Measurements from ENCODE around the gene SERPINB1. TPM values are rescaled to one million over a fixed set of nuclear protein-coding genes. Genes with fewer than 3 reads are reported as not detected.

SERPINB1 gene
- total and polyA plus RNA-seq, 9 of the 15 experiments (the other 6 are each of a cell fraction or from before 2014, with no cell fraction given) = 33.9 to 108 (median 63.8) TPM

GRCh38 chr6:2848851-2849250, 7.2 kb upstream of the SERPINB1 start (continued):
- TF ChIP-seq CUX1 (CRISPR knock-in tag; IDR thresholded peaks at IDR 0.05) (no peak), NRF1 (conservative IDR thresholded peaks at IDR 0.05 in 1 of 2, IDR thresholded peaks at IDR 0.05 in 1 of 2) (0 out of 4 replicates have a peak, but pooled peaks of 1 of the 2 experiments have one; percentile 48), SRF (CRISPR knock-in tag; IDR thresholded peaks at IDR 0.05) (0 out of 4 replicates have a peak, but pooled peaks of 1 of the 2 experiments have one; percentile 32), TAF1 (IDR thresholded peaks at IDR 0.05; ENCODE audit: control insufficient read depth, extremely low read depth, insufficient read depth, low read length, severe bottlenecking) (peak; percentile 40), RBFOX2 (IDR thresholded peaks at IDR 0.05; ENCODE audit: low read depth, low read length) (0 out of 2 replicates have a peak, but pooled peaks have one; percentile 36), TGIF2 (CRISPR knock-in tag; IDR thresholded peaks at IDR 0.05) (no peak), CAMTA2 (CRISPR knock-in tag; conservative IDR thresholded peaks at IDR 0.05) (no peak), MTA1 (IDR thresholded peaks at IDR 0.05; ENCODE audit: borderline replicate concordance) (peak; percentile 52; the same call in 1 of the 2 replicates), MBD1 (CRISPR knock-in tag; IDR thresholded peaks at IDR 0.05) (peak; percentile 61; the same call in 1 of the 2 replicates), MYC (IDR thresholded peaks at IDR 0.05; ENCODE audit: low read depth, low read length) (no peak), MYC (CRISPR knock-in tag; IDR thresholded peaks at IDR 0.05; ENCODE audit: borderline replicate concordance, low read depth) (no peak), XRCC4 (IDR thresholded peaks at IDR 0.05; ENCODE audit: extremely low read depth, insufficient read depth, insufficient read length) (no peak), TCF7L2 (IDR thresholded peaks at IDR 0.05; ENCODE audit: low read depth, low read length) (no peak), BMI1 (IDR thresholded peaks at IDR 0.05; ENCODE audit: low read length) (no peak), SNAPC5 (CRISPR knock-in tag; IDR thresholded peaks at IDR 0.05) (no peak), KDM5B (IDR thresholded peaks at IDR 0.05; ENCODE audit: insufficient replicate concordance, low read depth, low read length) (no peak), NCOA1 (IDR thresholded peaks at IDR 0.05; ENCODE audit: low read depth) (no peak), TBL1XR1 (IDR thresholded peaks at IDR 0.05; ENCODE audit: low read length in 2 of 2) (no peak), ATF7 (IDR thresholded peaks at IDR 0.05) (no peak), ILF3 (IDR thresholded peaks at IDR 0.05; ENCODE audit: borderline replicate concordance) (no peak)
- TF ChIP-seq, protein P1, sequence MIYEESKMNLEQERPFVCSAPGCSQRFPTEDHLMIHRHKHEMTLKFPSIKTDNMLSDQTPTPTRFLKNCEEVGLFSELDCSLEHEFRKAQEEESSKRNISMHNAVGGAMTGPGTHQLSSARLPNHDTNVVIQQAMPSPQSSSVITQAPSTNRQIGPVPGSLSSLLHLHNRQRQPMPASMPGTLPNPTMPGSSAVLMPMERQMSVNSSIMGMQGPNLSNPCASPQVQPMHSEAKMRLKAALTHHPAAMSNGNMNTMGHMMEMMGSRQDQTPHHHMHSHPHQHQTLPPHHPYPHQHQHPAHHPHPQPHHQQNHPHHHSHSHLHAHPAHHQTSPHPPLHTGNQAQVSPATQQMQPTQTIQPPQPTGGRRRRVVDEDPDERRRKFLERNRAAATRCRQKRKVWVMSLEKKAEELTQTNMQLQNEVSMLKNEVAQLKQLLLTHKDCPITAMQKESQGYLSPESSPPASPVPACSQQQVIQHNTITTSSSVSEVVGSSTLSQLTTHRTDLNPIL (CRISPR knock-in tag; IDR thresholded peaks at IDR 0.05) = no peak
